T-cell (primary cell): ENCODE data around the gene ALDH1A2. TPM values are rescaled to one million over a fixed set of nuclear protein-coding genes. Genes with fewer than 3 reads are reported as not detected.

Source experiments
- ATAC-seq, 4 experiments: fragments of 200-7000 bp in 3 of 4; fragments of 150-1000 bp in 1 of 4; cut with Tn5 transposase; replicated peaks in 1 of 4; 1 replicate in 3 of 4; 2 replicates in 1 of 4; pipeline ENCODE4 v1.10.0; 2021; ENCODE audit warnings: moderate library complexity in 3 of 4, mild to moderate bottlenecking in 2 of 4, moderate number of reproducible peaks in 1 of 4
- CTCF ChIA-PET, 2 donors: fragments of 300-600 bp; sonication (Branson Sonifier 250); formaldehyde crosslinking; loops; one replicate each; lab custom pipeline; 2022; ENCODE audit warnings: antibody characterized with exemption in 2 of 2; lab: Charles Lee
- POLR2A ChIA-PET, 2 donors: fragments of 300-600 bp; sonication (Branson Sonifier 250); formaldehyde crosslinking; loops; one replicate each; lab custom pipeline; 2022; ENCODE audit warnings: antibody characterized with exemption in 2 of 2; lab: Charles Lee
- DNase-seq, 35 experiments: peaks; one replicate each; pipeline versions ENCODE4 v3.0.0 to v3.0.0-alpha.2; 2013 to 2023
- H3K27ac ChIP-seq: one replicate; pipeline ENCODE4 v1.5.1; 2013; ENCODE audit warnings: low read length
- H3K27me3 ChIP-seq, 2 experiments: replicated peaks in 1 of 2; 1 replicate in 1 of 2; 2 replicates in 1 of 2; pipeline versions ENCODE4 v1.6.1 to v1.7.0; 2013; ENCODE audit warnings: low read length in 1 of 2, mixed read lengths in 1 of 2; ENCODE audit not compliant: control insufficient read depth in 2 of 2, insufficient read depth in 2 of 2; ENCODE audit errors: extremely low read depth in 1 of 2
- H3K36me3 ChIP-seq, 2 donors: 1 replicate in 1 of 2; 2 replicates in 1 of 2; pipeline versions ENCODE4 v1.6.1 to v1.7.0; 2013; ENCODE audit warnings: low read length in 1 of 2; ENCODE audit not compliant: control insufficient read depth in 2 of 2, insufficient read depth in 1 of 2; ENCODE audit errors: extremely low read depth in 1 of 2
- H3K4me1 ChIP-seq, 2 experiments: 1 replicate in 1 of 2; 2 replicates in 1 of 2; pipeline versions ENCODE4 v1.6.1 to v1.7.0; 2013; ENCODE audit warnings: low read length in 2 of 2, mixed read lengths in 1 of 2; ENCODE audit not compliant: insufficient read depth in 2 of 2, control insufficient read depth in 1 of 2; ENCODE audit errors: extremely low read depth in 1 of 2
- H3K4me3 ChIP-seq, 2 donors: 1 replicate in 1 of 2; 2 replicates in 1 of 2; pipeline versions ENCODE4 v1.5.1 to v1.7.0; 2013; ENCODE audit warnings: mild to moderate bottlenecking in 2 of 2, low read length in 1 of 2, moderate library complexity in 1 of 2; ENCODE audit not compliant: control insufficient read depth in 1 of 2; ENCODE audit errors: extremely low read depth in 1 of 2
- H3K9me3 ChIP-seq: 2 replicates; pipeline ENCODE4 v1.7.0; 2013
- H3K27ac Mint-ChIP-seq, 2 donors: one replicate each; pipeline ENCODE4 v1.8.0; 2020 to 2021; ENCODE audit warnings: mild to moderate bottlenecking in 2 of 2, mixed read lengths in 2 of 2
- H3K27me3 Mint-ChIP-seq, 2 donors: one replicate each; pipeline ENCODE4 v1.8.0; 2021 to 2022; ENCODE audit warnings: mixed read lengths in 2 of 2
- H3K36me3 Mint-ChIP-seq: one replicate; pipeline ENCODE4 v1.8.0; 2021; ENCODE audit warnings: mixed read lengths
- H3K4me1 Mint-ChIP-seq, 3 donors: one replicate each; pipeline ENCODE4 v1.8.0; 2020 to 2022; ENCODE audit warnings: mixed read lengths in 3 of 3, mild to moderate bottlenecking in 1 of 3
- H3K4me3 Mint-ChIP-seq, 3 donors: one replicate each; pipeline ENCODE4 v1.8.0; 2020 to 2022; ENCODE audit warnings: mild to moderate bottlenecking in 3 of 3, mixed read lengths in 3 of 3, moderate library complexity in 3 of 3
- H3K9me3 Mint-ChIP-seq, 3 donors: one replicate each; pipeline ENCODE4 v1.8.0; 2020 to 2022; ENCODE audit warnings: mixed read lengths in 3 of 3
- WGBS: methylation state at CpG from one replicate; pipeline ENCODE4 v1.1.5; 2013; ENCODE audit warnings: missing lambda C conversion rate; ENCODE audit not compliant: insufficient coverage; 5-methylcytosine and 5-hydroxymethylcytosine counted together
- total RNA-seq, 35 experiments: library from RNA in 6 of 35; stranded (reverse) in 6 of 35; fragments of 120-200 nt in 1 of 35; gene quantifications; one replicate each; pipeline versions ENCODE4 v1.2.1 to v1.2.4 and lab custom pipeline; 2013 to 2026

The ALDH1A2 gene
- total RNA-seq, 5 donors from 2014 or later (not counting 1 experiment from before 2014, with no cell fraction given) = 0.47 to 0.95 (median 0.73) TPM; not detected in 2

- Histone ChIP-seq H3K4me1 (no peaks in the 10 kb centered on the region), H3K36me3 (no peaks in the 10 kb centered on the region), H3K4me3 (no peak overlapping the region), H3K9me3 (no peaks in the 10 kb centered on the region), H3K27me3 (peaks cover 0 to 12% of the 10 kb centered on the region in 2 experiments), H3K27ac (no peak overlapping the region)
- H3K36me3 Mint-ChIP-seq = no peaks in the 10 kb centered on the region
- H3K4me3 Mint-ChIP-seq = no peak overlapping the region
- H3K27ac Mint-ChIP-seq = no peak overlapping the region
- peaks cover 3 to 12% of the 10 kb centered on the region in 2 donors for H3K27me3 Mint-ChIP-seq
- H3K4me1 Mint-ChIP-seq = no peaks in the 10 kb centered on the region
- ChIA-PET POLR2A (no interaction called here), CTCF (no interaction called here)
- DNase-seq (no peak), ATAC-seq (no peak)
- H3K9me3 Mint-ChIP-seq = no peaks in the 10 kb centered on the region
- WGBS = no CpG with 5 or more reads among the region's 4 CpGs
Observed at GRCh38 chr15:57961919-57962318, 103.6 kb downstream of the ALDH1A2 start.

GRCh38 chr15:57957113-57957512, 108.4 kb downstream of the ALDH1A2 start:
- H3K4me3 ChIP-seq = no peak overlapping the region
- no peaks in the 10 kb centered on the region for H3K36me3 ChIP-seq
- Mint-ChIP-seq H3K4me3 (no peak overlapping the region), H3K27ac (no peak overlapping the region), H3K9me3 (no peaks in the 10 kb centered on the region), H3K36me3 (no peaks in the 10 kb centered on the region), H3K27me3 (peaks cover 10 to 25% of the 10 kb centered on the region in 2 donors), H3K4me1 (no peaks in the 10 kb centered on the region)
- ATAC-seq (no peak), DNase-seq (no peak)
- 70% methylated on average over 4 of the region's 5 CpGs for WGBS
- H3K9me3 ChIP-seq = no peaks in the 10 kb centered on the region
- ChIA-PET CTCF (no interaction called here), POLR2A (no interaction called here)
- H3K4me1 ChIP-seq = no peaks in the 10 kb centered on the region
- no peak overlapping the region for H3K27ac ChIP-seq
- peaks cover 2 to 12% of the 10 kb centered on the region in 2 experiments for H3K27me3 ChIP-seq

- Histone ChIP-seq H3K4me1 (no peaks in the 10 kb centered on the region), H3K27me3 (peaks cover 2 to 18% of the 10 kb centered on the region in 2 experiments), H3K9me3 (no peaks in the 10 kb centered on the region), H3K36me3 (no peaks in the 10 kb centered on the region), H3K4me3 (no peak overlapping the region), H3K27ac (no peak overlapping the region)
- no CpG with 5 or more reads among the region's 2 CpGs for WGBS
- no peak for DNase-seq
- no peaks in the 10 kb centered on the region for H3K36me3 Mint-ChIP-seq
- ChIA-PET POLR2A (no interaction called here), CTCF (interaction anchor here in 1 of 2 donors (0.6 kb wide), 1 partner anchor 54 kb away, joined by 3 read pairs; no protein-coding TSS in a partner anchor)
- ATAC-seq = no peak
- no peaks in the 10 kb centered on the region for H3K4me1 Mint-ChIP-seq
- H3K27ac Mint-ChIP-seq = no peak overlapping the region
- H3K27me3 Mint-ChIP-seq = peaks cover 10 to 24% of the 10 kb centered on the region in 2 donors
- H3K9me3 Mint-ChIP-seq = no peaks in the 10 kb centered on the region
- no peak overlapping the region for H3K4me3 Mint-ChIP-seq
Observed at GRCh38 chr15:57953874-57954273, 111.6 kb downstream of the ALDH1A2 start.

- Histone ChIP-seq H3K27ac (no peak overlapping the region), H3K9me3 (no peaks in the 10 kb centered on the region), H3K36me3 (no peaks in the 10 kb centered on the region), H3K4me1 (no peaks in the 10 kb centered on the region), H3K4me3 (no peak overlapping the region), H3K27me3 (peaks cover 2 to 25% of the 10 kb centered on the region in 2 experiments)
- Mint-ChIP-seq H3K36me3 (no peaks in the 10 kb centered on the region), H3K27ac (no peak overlapping the region), H3K27me3 (peaks cover 4 to 19% of the 10 kb centered on the region in 2 donors), H3K4me1 (no peaks in the 10 kb centered on the region), H3K9me3 (no peaks in the 10 kb centered on the region), H3K4me3 (no peak overlapping the region)
- POLR2A ChIA-PET = no interaction called here
- no peak for ATAC-seq
- CTCF ChIA-PET = no interaction called here
- 80% methylated on average over 5 of the region's 7 CpGs for WGBS
- no peak for DNase-seq
Observed at GRCh38 chr15:57951328-57951932, 114.1 kb downstream of the ALDH1A2 start.

- Mint-ChIP-seq H3K9me3 (no peaks in the 10 kb centered on the region), H3K36me3 (no peaks in the 10 kb centered on the region), H3K27ac (no peak overlapping the region), H3K4me3 (no peak overlapping the region), H3K4me1 (no peaks in the 10 kb centered on the region), H3K27me3 (peaks cover 1 to 13% of the 10 kb centered on the region in 2 donors)
- no peaks in the 10 kb centered on the region for H3K36me3 ChIP-seq
- peaks cover 2 to 25% of the 10 kb centered on the region in 2 experiments for H3K27me3 ChIP-seq
- H3K4me1 ChIP-seq = no peaks in the 10 kb centered on the region
- ATAC-seq (no peak), DNase-seq (no peak)
- WGBS = 85% methylated on average over 7 of the region's 8 CpGs
- POLR2A ChIA-PET = no interaction called here
- no peak overlapping the region for H3K27ac ChIP-seq
- H3K9me3 ChIP-seq = no peaks in the 10 kb centered on the region
- CTCF ChIA-PET = no interaction called here
- no peak overlapping the region for H3K4me3 ChIP-seq
Observed at GRCh38 chr15:57950381-57950946, 115.0 kb downstream of the ALDH1A2 start.

GRCh38 chr15:57949374-57949943, 116.1 kb downstream of the ALDH1A2 start:
- ATAC-seq = no peak
- Mint-ChIP-seq H3K4me1 (no peaks in the 10 kb centered on the region), H3K36me3 (no peaks in the 10 kb centered on the region), H3K4me3 (no peak overlapping the region), H3K27ac (no peak overlapping the region), H3K27me3 (peaks cover 3 to 18% of the 10 kb centered on the region in 2 donors), H3K9me3 (no peaks in the 10 kb centered on the region)
- Histone ChIP-seq H3K9me3 (no peaks in the 10 kb centered on the region), H3K27ac (no peak overlapping the region), H3K4me3 (no peak overlapping the region), H3K27me3 (peaks cover 2 to 19% of the 10 kb centered on the region in 2 experiments), H3K4me1 (no peaks in the 10 kb centered on the region), H3K36me3 (no peaks in the 10 kb centered on the region)
- 63% methylated on average over 1 of the region's 3 CpGs for WGBS
- CTCF ChIA-PET = no interaction called here
- POLR2A ChIA-PET = no interaction called here
- DNase-seq = no peak
